HEK293 (cell line): ENCODE results near the gene ZNF485.

Source experiments
- AEBP2 ChIP-seq: fragments of 450-650 bp; formaldehyde crosslinking; IDR thresholded peaks from 2 replicates; pipeline ENCODE4 v1.5.1; 2016; ENCODE audit warnings: missing biosample characterization, missing genetic modification characterization, borderline replicate concordance
- BCL11A ChIP-seq: fragments of 450-650 bp; formaldehyde crosslinking; IDR thresholded peaks from 2 replicates; pipeline ENCODE4 v1.5.1; 2016; ENCODE audit warnings: low read depth, missing biosample characterization, missing genetic modification characterization
- CTCF ChIP-seq: fragments of 450-650 bp; formaldehyde crosslinking; IDR thresholded peaks from 2 replicates; pipeline ENCODE4 v1.5.1; 2016; ENCODE audit warnings: missing biosample characterization, missing genetic modification characterization
- FEZF1 ChIP-seq: fragments of 450-650 bp; formaldehyde crosslinking; IDR thresholded peaks from 2 replicates; pipeline ENCODE4 v1.5.1; 2016; ENCODE audit warnings: missing biosample characterization, missing genetic modification characterization
- GLIS1 ChIP-seq: fragments of 450-650 bp; formaldehyde crosslinking; IDR thresholded peaks from 2 replicates; pipeline ENCODE4 v1.5.1; 2016; ENCODE audit warnings: missing biosample characterization, missing genetic modification characterization
- PRDM2 ChIP-seq: fragments of 450-650 bp; formaldehyde crosslinking; IDR thresholded peaks from 2 replicates; pipeline ENCODE4 v1.5.1; 2016; ENCODE audit warnings: missing biosample characterization, missing genetic modification characterization, borderline replicate concordance
- REPIN1 ChIP-seq: fragments of 450-650 bp; formaldehyde crosslinking; IDR thresholded peaks from 2 replicates; pipeline ENCODE4 v1.5.1; 2017; ENCODE audit warnings: missing biosample characterization, missing genetic modification characterization, low read depth
- REST ChIP-seq: fragments of 450-650 bp; formaldehyde crosslinking; IDR thresholded peaks from 2 replicates; pipeline ENCODE4 v1.5.1; 2016; ENCODE audit warnings: missing biosample characterization, missing genetic modification characterization
- YY1 ChIP-seq: fragments of 450-650 bp; formaldehyde crosslinking; IDR thresholded peaks from 2 replicates; pipeline ENCODE4 v1.5.1; 2018; ENCODE audit warnings: missing biosample characterization, missing genetic modification characterization
- ZBTB11 ChIP-seq: fragments of 450-650 bp; formaldehyde crosslinking; conservative IDR thresholded peaks from 2 replicates; pipeline ENCODE4 v1.5.1; 2016; ENCODE audit warnings: low read depth, missing biosample characterization, missing genetic modification characterization
- ZNF10 ChIP-seq: fragments of 450-650 bp; formaldehyde crosslinking; IDR thresholded peaks from 2 replicates; pipeline ENCODE4 v1.5.1; 2017; ENCODE audit warnings: missing biosample characterization, missing genetic modification characterization
- ZNF311 ChIP-seq: fragments of 450-650 bp; formaldehyde crosslinking; IDR thresholded peaks from 2 replicates; pipeline ENCODE4 v1.5.1; 2017; ENCODE audit warnings: missing biosample characterization, missing genetic modification characterization, borderline replicate concordance
- ZNF585B ChIP-seq: fragments of 450-650 bp; formaldehyde crosslinking; IDR thresholded peaks from 2 replicates; pipeline ENCODE4 v1.5.1; 2016; ENCODE audit warnings: missing biosample characterization, missing genetic modification characterization
- ZNF610 ChIP-seq: fragments of 450-650 bp; formaldehyde crosslinking; IDR thresholded peaks from 2 replicates; pipeline ENCODE4 v1.5.1; 2016; ENCODE audit warnings: missing biosample characterization, missing genetic modification characterization, borderline replicate concordance
- ZNF664 ChIP-seq: fragments of 450-650 bp; formaldehyde crosslinking; IDR thresholded peaks from 2 replicates; pipeline ENCODE4 v1.5.1; 2016; ENCODE audit warnings: missing biosample characterization, missing genetic modification characterization
- ZNF677 ChIP-seq: fragments of 450-650 bp; IDR thresholded peaks from 2 replicates; pipeline ENCODE4 v1.5.0; 2018; ENCODE audit warnings: missing biosample characterization, mild to moderate bottlenecking, missing genetic modification characterization, moderate library complexity
- ZNF692 ChIP-seq: fragments of 450-650 bp; formaldehyde crosslinking; IDR thresholded peaks from 2 replicates; pipeline ENCODE4 v1.5.1; 2016; ENCODE audit warnings: missing biosample characterization, missing genetic modification characterization
- ZNF785 ChIP-seq: fragments of 450-650 bp; formaldehyde crosslinking; IDR thresholded peaks from 2 replicates; pipeline ENCODE4 v1.5.1; 2016; ENCODE audit warnings: missing biosample characterization, missing genetic modification characterization

The ZNF485 gene

GRCh38 chr10:43574001-43574892, 32.0 kb upstream of the ZNF485 start, which contains the start of gene ZNF239 (continued):
- TF ChIP-seq PRDM2 (no peak), AEBP2 (tag by site-specific recombination) (no peak), ZNF785 (no peak), YY1 (tag by site-specific recombination) (peak; percentile 49), ZNF692 (tag by site-specific recombination) (peak; percentile 82), GLIS1 (tag by site-specific recombination) (peak; percentile 90), FEZF1 (tag by site-specific recombination) (no peak), BCL11A (tag by site-specific recombination) (no peak), CTCF (no peak), ZNF664 (no peak), ZNF610 (tag by site-specific recombination) (peak; percentile 75), REST (tag by site-specific recombination) (no peak), ZNF585B (tag by site-specific recombination) (no peak), ZNF311 (tag by site-specific recombination) (no peak), ZNF677 (0 out of 2 replicates have a peak, but pooled peaks have one; percentile 20), ZNF10 (tag by site-specific recombination) (no peak), REPIN1 (tag by site-specific recombination) (no peak), ZBTB11 (tag by site-specific recombination) (peak; percentile 90)
